ENCODE data around the gene UBE3A.
A peak's percentile ranks its signal among the peaks of the same experiment; 100 is the strongest.

The UBE3A gene

GRCh38 chr15:25446076-25446475 lies 7.3 kb upstream of the UBE3A start:
- no peak for FAIRE-seq
- no peak for DNase-seq (ENCODE audit: insufficient read length, low spot score)
- no peak for TF ChIP-seq PAX5 (IDR thresholded peaks at IDR 0.05; ENCODE audit: insufficient read depth, low read length, severe bottlenecking)
- no peak for TF ChIP-seq POLR2AphosphoS5 (IDR thresholded peaks at IDR 0.05; ENCODE audit: low read depth, low read length)
- TF ChIP-seq SPI1 (IDR thresholded peaks at IDR 0.05; ENCODE audit: low read depth, low read length), result no peak
- no peak for TF ChIP-seq POLR2A (IDR thresholded peaks at IDR 0.05; ENCODE audit: low read depth, low read length)
- no peak for TF ChIP-seq TAF1 (IDR thresholded peaks at IDR 0.05; ENCODE audit: low read depth, low read length)
- TF ChIP-seq POU2F2 (IDR thresholded peaks at IDR 0.05; ENCODE audit: low read depth, low read length), result no peak

DNA sequence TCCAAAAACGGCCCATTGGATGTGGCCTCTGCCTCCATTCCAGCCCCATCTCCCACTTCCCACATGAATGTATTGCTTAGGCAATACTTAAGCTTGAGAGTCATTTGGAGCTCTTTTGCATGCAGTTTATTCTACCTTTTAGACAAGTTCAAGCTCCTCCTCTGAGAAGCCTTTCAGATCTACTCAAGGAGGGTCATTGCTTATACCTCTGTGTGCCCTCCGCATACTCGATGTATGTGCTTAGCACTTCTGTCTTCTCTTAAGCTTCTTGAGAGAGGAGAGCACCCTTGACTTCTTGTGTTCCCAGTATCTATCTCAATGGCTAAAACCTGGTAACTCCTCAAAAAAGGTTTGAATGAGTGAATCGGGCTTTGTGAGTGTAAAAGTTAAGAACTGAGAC lies 6.6 kb upstream of the UBE3A start:
- FAIRE-seq (no peak), DNase-seq (ENCODE audit: insufficient read length, low spot score) (no peak)
- TF ChIP-seq SPI1 (IDR thresholded peaks at IDR 0.05; ENCODE audit: low read depth, low read length) (no peak), PAX5 (IDR thresholded peaks at IDR 0.05; ENCODE audit: insufficient read depth, low read length, severe bottlenecking) (no peak), POU2F2 (IDR thresholded peaks at IDR 0.05; ENCODE audit: low read depth, low read length) (no peak), POLR2A (IDR thresholded peaks at IDR 0.05; ENCODE audit: low read depth, low read length) (no peak), POLR2AphosphoS5 (IDR thresholded peaks at IDR 0.05; ENCODE audit: low read depth, low read length) (no peak), TAF1 (IDR thresholded peaks at IDR 0.05; ENCODE audit: low read depth, low read length) (no peak)

DNA sequence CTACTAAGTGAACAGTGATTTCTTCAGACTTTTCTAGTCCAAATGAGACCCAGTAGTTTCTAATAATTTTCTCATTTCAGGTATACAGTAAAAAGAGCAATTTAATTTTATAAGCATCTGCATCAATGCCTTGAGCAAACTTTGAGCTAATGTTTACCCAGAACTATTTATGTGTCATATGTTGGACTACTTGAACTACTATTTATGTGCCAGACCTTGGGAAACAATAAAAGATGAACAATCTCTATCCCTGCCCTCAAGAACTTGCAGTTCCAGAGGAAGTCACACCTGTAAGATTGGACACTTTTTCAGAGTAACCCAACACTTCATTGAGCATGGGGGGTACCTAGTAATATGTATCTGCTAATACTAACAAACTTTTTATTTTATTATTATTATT lies 2.3 kb upstream of the UBE3A start:
- DNase-seq (ENCODE audit: insufficient read length, low spot score), result no peak
- FAIRE-seq, result no peak
- TF ChIP-seq POLR2A (IDR thresholded peaks at IDR 0.05; ENCODE audit: low read depth, low read length) (no peak), SPI1 (IDR thresholded peaks at IDR 0.05; ENCODE audit: low read depth, low read length) (no peak), POU2F2 (IDR thresholded peaks at IDR 0.05; ENCODE audit: low read depth, low read length) (no peak), TAF1 (IDR thresholded peaks at IDR 0.05; ENCODE audit: low read depth, low read length) (no peak), POLR2AphosphoS5 (IDR thresholded peaks at IDR 0.05; ENCODE audit: low read depth, low read length) (no peak), PAX5 (IDR thresholded peaks at IDR 0.05; ENCODE audit: insufficient read depth, low read length, severe bottlenecking) (no peak)

DNA sequence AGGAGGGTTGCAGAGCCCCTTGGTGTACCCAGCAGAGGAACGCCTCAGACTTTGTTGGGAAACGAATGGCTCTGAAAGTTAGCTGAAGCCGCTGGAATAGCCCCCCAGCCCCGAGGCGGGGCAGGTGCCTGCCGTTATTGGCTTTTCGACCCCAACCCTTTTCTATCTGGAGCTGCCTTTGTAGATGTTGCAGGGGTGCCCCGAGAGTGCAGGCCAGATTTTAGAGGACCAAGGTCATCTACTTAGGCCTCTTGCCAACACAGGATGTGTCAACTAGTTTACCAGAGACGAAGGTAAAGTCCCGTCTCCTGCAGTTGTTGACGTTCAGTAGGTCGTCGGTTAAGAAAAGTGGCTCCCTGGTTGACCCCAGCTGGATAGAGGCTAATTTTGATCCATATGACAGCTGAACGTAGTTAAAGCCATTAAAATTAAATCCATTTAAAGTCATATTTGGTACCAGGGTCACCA lies 579 bp upstream of the UBE3A start:
- DNase-seq (ENCODE audit: insufficient read length, low spot score), result peak; percentile 9
- no peak for TF ChIP-seq POU2F2 (IDR thresholded peaks at IDR 0.05; ENCODE audit: low read depth, low read length)
- TF ChIP-seq POLR2A (IDR thresholded peaks at IDR 0.05; ENCODE audit: low read depth, low read length), result no peak
- FAIRE-seq, result peak; percentile 35

- FAIRE-seq (peak; percentile 83), DNase-seq (ENCODE audit: insufficient read length, low spot score) (peak; percentile 32)
- TF ChIP-seq TAF1 (IDR thresholded peaks at IDR 0.05; ENCODE audit: low read depth, low read length) (no peak), SPI1 (IDR thresholded peaks at IDR 0.05; ENCODE audit: low read depth, low read length) (no peak), POLR2AphosphoS5 (IDR thresholded peaks at IDR 0.05; ENCODE audit: low read depth, low read length) (0 out of 2 replicates have a peak, but pooled peaks have one; percentile 9)
Measured at GRCh38 chr15:25437777-25438600, 835 bp downstream of the UBE3A start.

DNA sequence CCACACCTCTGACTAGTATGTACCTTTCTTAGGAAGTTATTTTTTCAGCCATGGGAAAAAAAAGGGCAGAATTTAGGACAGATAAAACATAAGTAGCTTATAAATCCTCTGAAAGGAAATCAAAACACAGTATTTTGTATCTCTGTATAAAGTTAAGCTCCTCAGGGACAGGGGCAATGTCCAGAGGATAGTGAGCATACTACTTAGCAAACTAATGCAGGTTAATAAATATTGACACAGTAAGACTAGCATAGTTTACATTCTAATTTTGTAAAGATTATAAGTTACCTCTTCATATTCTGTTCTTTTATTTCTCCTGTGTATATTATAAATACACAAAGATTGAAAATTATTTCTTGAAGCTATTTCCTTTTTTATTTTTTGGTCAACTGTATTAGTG lies 2.1 kb downstream of the UBE3A start:
- no peak for FAIRE-seq
- no peak for DNase-seq (ENCODE audit: insufficient read length, low spot score)
- TF ChIP-seq TAF1 (IDR thresholded peaks at IDR 0.05; ENCODE audit: low read depth, low read length) (no peak), POLR2A (IDR thresholded peaks at IDR 0.05; ENCODE audit: low read depth, low read length) (no peak), POU2F2 (IDR thresholded peaks at IDR 0.05; ENCODE audit: low read depth, low read length) (no peak), SPI1 (IDR thresholded peaks at IDR 0.05; ENCODE audit: low read depth, low read length) (no peak), PAX5 (IDR thresholded peaks at IDR 0.05; ENCODE audit: insufficient read depth, low read length, severe bottlenecking) (no peak), POLR2AphosphoS5 (IDR thresholded peaks at IDR 0.05; ENCODE audit: low read depth, low read length) (no peak)

DNA sequence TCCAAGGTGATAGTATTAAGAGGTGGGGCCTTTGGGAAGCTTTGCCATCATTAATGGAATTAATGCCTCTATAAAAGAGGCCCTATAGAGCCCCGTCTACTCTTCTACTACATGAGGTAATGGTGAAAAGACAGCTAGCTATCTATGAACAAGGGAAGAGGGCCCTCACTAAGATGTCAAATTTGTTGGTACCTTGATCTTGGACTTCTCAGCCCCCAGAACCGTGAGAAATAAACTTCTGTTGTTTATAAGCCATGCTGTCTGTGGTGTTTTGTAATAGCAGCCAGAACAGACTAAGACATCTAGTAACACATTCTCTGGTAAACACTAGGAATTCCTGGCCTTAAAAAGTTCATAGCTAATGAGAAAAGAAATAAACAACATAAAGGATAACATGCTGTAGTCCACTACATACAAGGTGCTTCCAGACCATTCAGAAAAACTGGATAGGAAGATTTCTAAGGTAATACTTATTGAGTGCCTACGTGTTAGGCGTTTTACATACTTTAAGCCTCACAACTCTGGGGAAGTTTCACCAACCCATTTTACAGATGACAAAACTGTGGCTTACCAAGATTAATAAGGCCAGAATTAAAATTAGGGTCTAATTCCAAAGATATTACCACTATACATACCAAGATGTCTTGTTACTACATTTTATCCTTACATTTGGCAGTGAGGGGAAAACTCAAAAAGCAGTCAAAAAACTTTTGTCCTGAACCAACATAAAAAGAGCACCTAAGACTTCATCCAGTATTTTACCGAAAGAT lies 3.2 kb downstream of the UBE3A start:
- DNase-seq (ENCODE audit: insufficient read length, low spot score) (no peak), FAIRE-seq (no peak)
- no peak for TF ChIP-seq POU2F2 (IDR thresholded peaks at IDR 0.05; ENCODE audit: low read depth, low read length)
- TF ChIP-seq POLR2A (IDR thresholded peaks at IDR 0.05; ENCODE audit: low read depth, low read length), result no peak
- TF ChIP-seq POLR2AphosphoS5 (IDR thresholded peaks at IDR 0.05; ENCODE audit: low read depth, low read length), result no peak
- no peak for TF ChIP-seq SPI1 (IDR thresholded peaks at IDR 0.05; ENCODE audit: low read depth, low read length)
- TF ChIP-seq TAF1 (IDR thresholded peaks at IDR 0.05; ENCODE audit: low read depth, low read length), result no peak
- TF ChIP-seq PAX5 (IDR thresholded peaks at IDR 0.05; ENCODE audit: insufficient read depth, low read length, severe bottlenecking), result no peak

DNA sequence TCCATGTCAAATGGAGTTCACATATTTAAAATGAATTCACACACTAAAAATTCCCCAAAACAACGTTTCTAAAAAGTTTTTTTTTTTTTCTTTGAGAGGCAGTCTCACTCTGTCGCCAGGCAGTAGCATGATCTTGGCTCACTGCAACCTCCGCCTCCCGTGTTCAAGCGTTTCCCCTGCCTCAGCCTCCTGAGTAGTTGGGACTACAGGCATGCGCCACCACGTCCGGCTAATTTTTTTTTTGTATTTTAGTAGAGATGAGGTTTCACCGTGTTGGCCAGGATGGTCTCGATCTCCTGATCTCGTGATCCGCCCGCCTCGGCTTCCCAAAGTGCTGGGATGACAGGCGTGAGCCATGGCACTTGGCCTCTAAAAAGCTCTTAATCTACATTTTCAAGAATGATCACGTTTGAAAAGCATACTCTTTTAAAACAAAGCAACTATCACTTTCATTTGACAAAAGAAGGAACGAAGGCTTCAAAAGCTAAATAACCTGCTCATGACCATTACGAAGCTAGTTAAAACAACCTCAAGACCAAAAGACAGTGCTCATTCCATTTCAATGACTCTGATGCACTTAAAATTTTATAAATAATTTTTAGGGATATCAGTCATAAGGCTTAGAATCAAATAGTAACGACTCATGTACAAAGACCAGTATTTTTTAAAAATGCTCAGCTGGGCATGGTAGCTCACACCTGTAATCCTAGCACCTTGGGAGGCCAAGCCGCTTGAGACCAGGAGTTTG lies 5.5 kb downstream of the UBE3A start:
- no peak for DNase-seq (ENCODE audit: insufficient read length, low spot score)
- FAIRE-seq, result no peak
- no peak for TF ChIP-seq POLR2AphosphoS5 (IDR thresholded peaks at IDR 0.05; ENCODE audit: low read depth, low read length)
- TF ChIP-seq PAX5 (IDR thresholded peaks at IDR 0.05; ENCODE audit: insufficient read depth, low read length, severe bottlenecking), result no peak
- TF ChIP-seq POLR2A (IDR thresholded peaks at IDR 0.05; ENCODE audit: low read depth, low read length), result no peak
- TF ChIP-seq SPI1 (IDR thresholded peaks at IDR 0.05; ENCODE audit: low read depth, low read length), result no peak
- no peak for TF ChIP-seq POU2F2 (IDR thresholded peaks at IDR 0.05; ENCODE audit: low read depth, low read length)
- no peak for TF ChIP-seq TAF1 (IDR thresholded peaks at IDR 0.05; ENCODE audit: low read depth, low read length)
